ENCODE measurements around the gene MOB1A. TPM values are rescaled to one million over a fixed set of nuclear protein-coding genes. Genes with fewer than 3 reads are reported as not detected.
A peak's percentile ranks its signal among the peaks of the same experiment; 100 is the strongest.
"Not testable (repeated sequence)": the region's sequence is repeated elsewhere in the genome, so short reads cannot be mapped to it uniquely, and the experiment has no call there.

Gene MOB1A
- total and polyA plus RNA-seq, 10 of the 15 experiments (the other 5 are each of a cell fraction or from before 2014, with no cell fraction given) = 41.2 to 232 (median 172) TPM

DNA sequence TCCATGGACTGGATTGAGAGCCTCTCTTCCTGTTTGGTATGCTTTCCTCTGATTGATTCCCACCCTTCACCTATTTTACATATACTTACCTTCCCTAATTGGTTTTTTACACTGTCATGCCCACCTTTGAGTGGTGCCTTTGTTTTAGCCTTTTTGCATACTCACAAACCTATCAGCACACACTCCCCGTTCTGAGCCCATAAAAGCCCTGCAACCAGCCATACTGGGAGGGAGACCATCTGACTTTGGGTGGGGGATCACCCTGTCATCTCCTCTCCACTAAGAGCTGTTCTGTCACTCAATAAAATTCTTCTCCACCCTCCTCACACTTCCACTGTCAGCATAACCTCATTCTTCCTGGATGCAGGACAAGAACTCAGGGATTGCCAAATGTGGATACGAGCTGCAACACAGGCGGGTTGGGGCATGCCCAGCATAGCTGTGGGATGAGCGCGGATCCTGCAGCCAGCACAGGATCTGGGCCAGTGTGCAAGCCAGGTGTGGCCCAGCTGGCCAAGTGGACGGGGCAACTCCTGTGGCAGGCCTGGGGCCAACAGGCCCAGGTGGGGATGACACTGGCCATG, 9.4 kb upstream of the MOB1A start:
- in situ Hi-C loops (cut with MboI) = no loop called here
- BruUV-seq (replicated peaks) = no TSS peak
- intact Hi-C loops (cut with micrococcal nuclease; ENCODE audit: unreplicated experiment) = no loop called here
- no peak overlapping the region for H3K27ac ChIP-seq (ENCODE audit: control insufficient read depth, insufficient read depth)
- FAIRE-seq = peak; percentile 81
- H3K36me3 ChIP-seq (ENCODE audit: control insufficient read depth in 2 of 2, insufficient read depth in 2 of 2, low read length in 1 of 2) = no peaks in the 10 kb centered on the region
- no peaks in the 10 kb centered on the region for H3K79me2 ChIP-seq (ENCODE audit: control insufficient read depth, insufficient read depth, low read length)
- peaks cover 32% of the 10 kb centered on the region for H3K4me1 ChIP-seq (ENCODE audit: control insufficient read depth, insufficient read depth, low read length)
- WGBS (ENCODE audit: insufficient coverage, insufficient replicate concordance, low lambda C conversion rate, missing lambda C conversion rate) = 100% methylated on average over 6 of the region's 6 CpGs
- H2AFZ ChIP-seq (ENCODE audit: control insufficient read depth, low read depth, low read length) = no peak overlapping the region
- H4K20me1 ChIP-seq (ENCODE audit: control insufficient read depth, insufficient read depth) = no peaks in the 10 kb centered on the region
- H3K27me3 ChIP-seq (replicated peaks in 1 of 2; ENCODE audit: control insufficient read depth in 2 of 2, insufficient read depth in 2 of 2, low read length in 1 of 2) = no peaks in the 10 kb centered on the region
- no peak overlapping the region for H3K9ac ChIP-seq (ENCODE audit: control insufficient read depth, insufficient read depth, low read length)
- ChIA-PET CTCF (interaction anchor here (1.0 to 1.4 kb wide), 3 partner anchors 10 to 16 kb away, joined by 4 to 5 read pairs (median 5); partner anchors contain the start of gene MTHFD2), SMC1A (ENCODE audit: uncharacterized antibody, unreplicated experiment) (interaction anchor here (1.8 to 2.6 kb wide), 4 partner anchors 10 to 19 kb away, joined by 4 to 9 read pairs (median 8); partner anchors contain the start of gene MOB1A), RAD21 (ENCODE audit: unreplicated experiment) (interaction anchor here (0.9 to 1.9 kb wide), 3 partner anchors 10 to 20 kb away, joined by 3 to 5 read pairs (median 4); partner anchors contain the start of gene MOB1A), POLR2A (interaction anchor here (0.6 to 8.2 kb wide), 5 partner anchors 10 to 265 kb away, joined by 4 to 83 read pairs (median 6); partner anchors contain the start of genes MOB1A and MTHFD2)
- H3K4me2 ChIP-seq (ENCODE audit: control insufficient read depth, insufficient read depth) = peak overlapping the region; percentile 41
- ATAC-seq = no peak
- no peaks in the 10 kb centered on the region for H3K9me3 ChIP-seq (replicated peaks; ENCODE audit: control insufficient read depth, insufficient read depth, low read length)
- H3K4me3 ChIP-seq = no peak overlapping the region
- DNase-seq (ENCODE audit: low read depth, low spot score) = no peak
- TF ChIP-seq CEBPB (IDR thresholded peaks at IDR 0.05; ENCODE audit: borderline replicate concordance in 1 of 2, low read depth in 2 of 2, low read length in 2 of 2) (no peak), NR2C2 (IDR thresholded peaks at IDR 0.05; ENCODE audit: borderline replicate concordance, control insufficient read depth, insufficient read length, low read depth) (no peak), ZNF622 (IDR thresholded peaks at IDR 0.05) (no peak)
- TF ChIP-seq, protein P1, sequence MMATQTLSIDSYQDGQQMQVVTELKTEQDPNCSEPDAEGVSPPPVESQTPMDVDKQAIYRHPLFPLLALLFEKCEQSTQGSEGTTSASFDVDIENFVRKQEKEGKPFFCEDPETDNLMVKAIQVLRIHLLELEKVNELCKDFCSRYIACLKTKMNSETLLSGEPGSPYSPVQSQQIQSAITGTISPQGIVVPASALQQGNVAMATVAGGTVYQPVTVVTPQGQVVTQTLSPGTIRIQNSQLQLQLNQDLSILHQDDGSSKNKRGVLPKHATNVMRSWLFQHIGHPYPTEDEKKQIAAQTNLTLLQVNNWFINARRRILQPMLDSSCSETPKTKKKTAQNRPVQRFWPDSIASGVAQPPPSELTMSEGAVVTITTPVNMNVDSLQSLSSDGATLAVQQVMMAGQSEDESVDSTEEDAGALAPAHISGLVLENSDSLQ (IDR thresholded peaks at IDR 0.05) = peak; percentile 20; the same call in 1 of the 2 replicates

DNA sequence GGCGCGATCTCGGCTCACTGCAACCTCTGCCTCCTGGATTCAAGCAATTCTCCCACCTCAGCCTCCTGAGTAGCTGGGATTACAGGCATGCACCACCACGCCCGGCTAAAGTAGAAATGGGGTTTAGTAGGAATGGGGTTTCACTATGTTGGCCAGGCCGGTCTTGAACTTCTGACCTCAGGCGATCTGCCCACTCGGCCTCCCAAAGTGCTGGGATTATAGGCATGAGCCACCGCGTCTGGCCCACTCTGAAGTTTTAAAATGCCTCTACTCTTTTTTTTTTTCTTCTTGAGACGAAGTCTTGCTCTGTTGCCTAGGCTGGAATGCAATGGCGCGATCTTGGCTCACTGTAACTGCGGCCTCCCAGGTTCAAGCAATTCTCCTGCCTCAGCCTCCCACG, 8.0 kb upstream of the MOB1A start:
- in situ Hi-C loops (cut with MboI); H2AFZ ChIP-seq (ENCODE audit: control insufficient read depth, low read depth, low read length); H3K79me2 ChIP-seq (ENCODE audit: control insufficient read depth, insufficient read depth, low read length); CTCF ChIA-PET; FAIRE-seq; H3K36me3 ChIP-seq (ENCODE audit: control insufficient read depth in 2 of 2, insufficient read depth in 2 of 2, low read length in 1 of 2); DNase-seq (ENCODE audit: low read depth, low spot score); H3K27me3 ChIP-seq (replicated peaks in 1 of 2; ENCODE audit: control insufficient read depth in 2 of 2, insufficient read depth in 2 of 2, low read length in 1 of 2); BruUV-seq (replicated peaks); H3K4me3 ChIP-seq; intact Hi-C loops (cut with micrococcal nuclease; ENCODE audit: unreplicated experiment); H3K9me3 ChIP-seq (replicated peaks; ENCODE audit: control insufficient read depth, insufficient read depth, low read length); H4K20me1 ChIP-seq (ENCODE audit: control insufficient read depth, insufficient read depth); ATAC-seq: not testable (repeated sequence)
- RAD21 ChIA-PET (ENCODE audit: unreplicated experiment) = interaction anchor here (1.1 to 1.9 kb wide), 3 partner anchors 8 to 13 kb away, joined by 4 to 6 read pairs (median 5); partner anchors contain the start of gene MOB1A
- 96% methylated on average over 15 of the region's 15 CpGs for WGBS (ENCODE audit: insufficient coverage, insufficient replicate concordance, low lambda C conversion rate, missing lambda C conversion rate)
- POLR2A ChIA-PET = interaction anchor here (0.6 to 8.2 kb wide), 5 partner anchors 13 to 40 kb away, joined by 3 to 83 read pairs (median 5); partner anchors contain the start of gene MTHFD2
- Histone ChIP-seq H3K4me2 (ENCODE audit: control insufficient read depth, insufficient read depth) (peak overlapping the region; percentile 52), H3K27ac (ENCODE audit: control insufficient read depth, insufficient read depth) (peak overlapping the region; percentile 97), H3K9ac (ENCODE audit: control insufficient read depth, insufficient read depth, low read length) (peak overlapping the region; percentile 79; the same call in 1 of the 2 replicates), H3K4me1 (ENCODE audit: control insufficient read depth, insufficient read depth, low read length) (peaks cover 40% of the 10 kb centered on the region)
- SMC1A ChIA-PET (ENCODE audit: uncharacterized antibody, unreplicated experiment) = interaction anchor here (0.5 to 2.6 kb wide), 6 partner anchors 8 to 218 kb away, joined by 3 to 9 read pairs (median 6); partner anchors contain the start of gene MOB1A

Measured in GM12878 (cell line).